MM.1S (cell line): ENCODE results near the gene KCNJ1.

Experiments used
- CTCF ChIP-seq: fragments of 300-600 bp; sonication (generic); IDR thresholded peaks from 2 replicates; pipeline ENCODE4 v1.5.1; 2016; ENCODE audit warnings: antibody characterized with exemption, low read length, mixed read lengths
- EZH2 ChIP-seq: fragments of 300-600 bp; sonication (generic); optimal IDR thresholded peaks from 2 replicates; pipeline ENCODE3; 2017; ENCODE audit warnings: low read depth, mild to moderate bottlenecking, antibody characterized with exemption, low read length, mixed read lengths
- EZH2phosphoT487 ChIP-seq: fragments of 300-600 bp; sonication (generic); IDR thresholded peaks from 2 replicates; pipeline ENCODE4 v1.6.1; 2018; ENCODE audit warnings: antibody characterized with exemption, low read length

GRCh38 chr11:128862908-128863660 is 4.0 kb downstream of the KCNJ1 start:
- TF ChIP-seq CTCF, result no peak
- TF ChIP-seq EZH2phosphoT487, result no peak
- TF ChIP-seq EZH2, result no peak
